ENCODE data around the gene NDUFAF2. TPM values are rescaled to one million over a fixed set of nuclear protein-coding genes. Genes with fewer than 3 reads are reported as not detected.

NDUFAF2 gene
- total and polyA plus RNA-seq, 2 of the 8 experiments (the other 6 are each of a cell fraction or from before 2014, with no cell fraction given) = 10.7 to 46.5 TPM

GRCh38 chr5:60993875-60994571 is 49.0 kb downstream of the NDUFAF2 start (continued):
- TF ChIP-seq TAF7 (optimal IDR thresholded peaks at IDR 0.05; ENCODE audit: borderline replicate concordance, low read depth, low read length) (no peak), POU5F1 (IDR thresholded peaks at IDR 0.05; ENCODE audit: low read depth, low read length) (no peak), CREB1 (IDR thresholded peaks at IDR 0.05) (no peak)
